Endothelial cell of umbilical vein (primary cell): ENCODE results near the gene SLC7A6OS. TPM values are rescaled to one million over a fixed set of nuclear protein-coding genes. Genes with fewer than 3 reads are reported as not detected.
A peak's percentile ranks its signal among the peaks of the same experiment; 100 is the strongest.

Experiments used
- BruUV-seq: library from RNA; stranded (reverse); fragments of 400-500 nt; replicated peaks from 2 replicates; lab custom pipeline; 2021; lab: Mats Ljungman, UMichigan
- CTCF ChIA-PET: fragments of 300-600, 350-600 bp; sonication (Branson Sonifier 250); formaldehyde crosslinking; loops from one replicate; lab custom pipeline; 2021; ENCODE audit warnings: antibody characterized with exemption, inconsistent platforms; lab: Charles Lee
- POLR2A ChIA-PET: fragments of 300-600, 350-600 bp; sonication (Branson Sonifier 250); formaldehyde crosslinking; loops from one replicate; lab custom pipeline; 2021; ENCODE audit warnings: antibody characterized with exemption, inconsistent platforms; lab: Charles Lee
- DNase-seq: peaks from one replicate; pipeline ENCODE4 v3.0.0-alpha.2; 2011; ENCODE audit warnings: low read depth, low spot score
- FAIRE-seq: peaks from 2 replicates; lab custom pipeline; 2011; peaks lifted over from hg19 to GRCh38; lab: Jason Lieb, UNC
- H2AFZ ChIP-seq: 2 replicates; pipeline ENCODE4 v1.6.0; 2012; ENCODE audit warnings: low read depth, low read length, control low read depth, inconsistent platforms
- H3K27ac ChIP-seq: 2 replicates; pipeline ENCODE4 v1.5.1; 2011; ENCODE audit warnings: low read depth, mild to moderate bottlenecking, control low read depth, low read length, moderate library complexity; ENCODE audit not compliant: insufficient read depth
- H3K27me3 ChIP-seq, 2 experiments: 2 replicates each; pipeline versions ENCODE4 v1.6.0 to v1.6.1; 2011; ENCODE audit warnings: low read length in 2 of 2, mixed read lengths in 1 of 2; ENCODE audit not compliant: control insufficient read depth in 2 of 2, insufficient read depth in 2 of 2
- H3K36me3 ChIP-seq, 2 experiments: 2 replicates in 1 of 2; 3 replicates in 1 of 2; pipeline ENCODE4 v1.5.1; 2011; ENCODE audit warnings: low read length in 2 of 2, mild to moderate bottlenecking in 1 of 2, moderate library complexity in 1 of 2; ENCODE audit not compliant: control insufficient read depth in 2 of 2, insufficient read depth in 2 of 2; ENCODE audit errors: extremely low read depth in 1 of 2
- H3K4me1 ChIP-seq: 3 replicates; pipeline ENCODE4 v1.5.1; 2011; ENCODE audit warnings: mild to moderate bottlenecking, low read length; ENCODE audit not compliant: control insufficient read depth, insufficient read depth; ENCODE audit errors: extremely low read depth
- H3K4me2 ChIP-seq: 2 replicates; pipeline ENCODE4 v1.6.1; 2011; ENCODE audit warnings: low read length, control low read depth, mixed read lengths; ENCODE audit not compliant: insufficient read depth
- H3K4me3 ChIP-seq, 3 experiments: fragments of 200-600 bp in 1 of 3; sonication (generic), shearing (Covaris generic) in 1 of 3; replicated peaks in 1 of 3; 2 replicates each; pipeline ENCODE4 v1.5.1; 2011 to 2016; ENCODE audit warnings: control low read depth in 3 of 3, low read length in 3 of 3, mild to moderate bottlenecking in 2 of 3, inconsistent platforms in 1 of 3, low read depth in 1 of 3, moderate library complexity in 1 of 3; ENCODE audit not compliant: insufficient read depth in 1 of 3
- H3K79me2 ChIP-seq: 2 replicates; pipeline ENCODE4 v1.6.0; 2012; ENCODE audit warnings: low read length, inconsistent platforms; ENCODE audit not compliant: control insufficient read depth, insufficient read depth
- H3K9ac ChIP-seq: replicated peaks from 2 replicates; pipeline ENCODE3; 2011; ENCODE audit warnings: low read length, control low read depth; ENCODE audit not compliant: insufficient read depth; ENCODE audit errors: extremely low read depth
- H3K9me1 ChIP-seq: replicated peaks from 3 replicates; pipeline ENCODE4 v1.6.0; 2011; ENCODE audit warnings: mild to moderate bottlenecking, low read length; ENCODE audit not compliant: control insufficient read depth, insufficient read depth; ENCODE audit errors: extremely low read depth
- H3K9me3 ChIP-seq: replicated peaks from 2 replicates; pipeline ENCODE4 v1.5.1; 2012; ENCODE audit warnings: low read length, inconsistent platforms; ENCODE audit not compliant: control insufficient read depth, insufficient read depth
- H4K20me1 ChIP-seq: replicated peaks from 2 replicates; pipeline ENCODE3; 2011; ENCODE audit warnings: mild to moderate bottlenecking, low read length; ENCODE audit not compliant: control insufficient read depth, insufficient read depth; ENCODE audit errors: extremely low read depth
- EZH2 ChIP-seq: IDR thresholded peaks from 2 replicates; pipeline ENCODE4 v1.6.1; 2012; ENCODE audit warnings: borderline replicate concordance, low read depth, mild to moderate bottlenecking, moderate library complexity, low read length, inconsistent platforms; ENCODE audit not compliant: severe bottlenecking
- FOS ChIP-seq: IDR thresholded peaks from 2 replicates; pipeline ENCODE4 v1.6.1; 2011; ENCODE audit warnings: mild to moderate bottlenecking, low read length, moderate library complexity, borderline replicate concordance; ENCODE audit not compliant: insufficient read depth
- GATA2 ChIP-seq: IDR thresholded peaks from 2 replicates; pipeline ENCODE4 v1.7.0; 2011; ENCODE audit warnings: low read depth, mild to moderate bottlenecking, moderate library complexity, mixed read lengths, low read length; ENCODE audit not compliant: insufficient read length, insufficient read depth
- JUN ChIP-seq: IDR thresholded peaks from 2 replicates; pipeline ENCODE4 v1.6.1; 2011; ENCODE audit warnings: borderline replicate concordance, low read depth; ENCODE audit not compliant: insufficient read length, insufficient read depth
- MYC ChIP-seq: IDR thresholded peaks from one replicate; pipeline ENCODE4 v1.6.1; 2011; ENCODE audit warnings: mild to moderate bottlenecking, low read depth, low read length
- POLR2A ChIP-seq: IDR thresholded peaks from 2 replicates; pipeline ENCODE4 v1.6.1; 2012; ENCODE audit warnings: low read depth, mild to moderate bottlenecking, control low read depth, low read length
- POLR2AphosphoS5 ChIP-seq: IDR thresholded peaks from 2 replicates; pipeline ENCODE4 v1.6.1; 2012; ENCODE audit warnings: low read depth, mild to moderate bottlenecking, control low read depth, low read length, moderate library complexity; ENCODE audit not compliant: insufficient read depth
- dilution Hi-C: fragments of 300-500 bp; cut with MboI; formaldehyde crosslinking; loops from one replicate; pipeline ENCODE4 v1.15.0; 2019; ENCODE audit warnings: low sequenced_read_pairs; ENCODE audit not compliant: extremely low pct_ligation_motif_present
- intact Hi-C: fragments of 100-400 bp; cut with micrococcal nuclease; formaldehyde crosslinking; loops from one replicate; pipeline ENCODE4 v1.10.0; 2022
- polyA plus RNA-seq, 4 experiments: library from polyadenylated mRNA; depleted of rRNA in 3 of 4; stranded (reverse) in 3 of 4; unstranded in 1 of 4; fragments of >200 nt; gene quantifications; 2 replicates each; pipeline versions ENCODE4 v1.2.1 to v1.2.3, GENCODE V29; 2011 to 2012; ENCODE audit warnings: missing spikeins in 1 of 4
- total RNA-seq: library from RNA; stranded (reverse); gene quantifications from 2 replicates; pipeline ENCODE4 v1.2.3, GENCODE V29; 2021
- TF ChIP-seq, protein P1 (sequence below): IDR thresholded peaks from 2 replicates; pipeline ENCODE4 v1.6.1; 2011; ENCODE audit not compliant: insufficient read depth, insufficient read length
- TF ChIP-seq, protein P2 (sequence below), 2 donors: IDR thresholded peaks; 1 replicate in 1 of 2; 2 replicates in 1 of 2; pipeline ENCODE4 v1.5.1; 2011; ENCODE audit warnings: low read length in 2 of 2, mild to moderate bottlenecking in 2 of 2, moderate library complexity in 2 of 2, control low read depth in 1 of 2, inconsistent platforms in 1 of 2, low read depth in 1 of 2; ENCODE audit not compliant: insufficient read depth in 1 of 2; ENCODE audit errors: extremely low read depth in 1 of 2

SLC7A6OS gene
- total and polyA plus RNA-seq, 2 donors (not counting 3 experiments of a cell fraction or from before 2014, with no cell fraction given): 8.3 to 22.9 TPM

DNA sequence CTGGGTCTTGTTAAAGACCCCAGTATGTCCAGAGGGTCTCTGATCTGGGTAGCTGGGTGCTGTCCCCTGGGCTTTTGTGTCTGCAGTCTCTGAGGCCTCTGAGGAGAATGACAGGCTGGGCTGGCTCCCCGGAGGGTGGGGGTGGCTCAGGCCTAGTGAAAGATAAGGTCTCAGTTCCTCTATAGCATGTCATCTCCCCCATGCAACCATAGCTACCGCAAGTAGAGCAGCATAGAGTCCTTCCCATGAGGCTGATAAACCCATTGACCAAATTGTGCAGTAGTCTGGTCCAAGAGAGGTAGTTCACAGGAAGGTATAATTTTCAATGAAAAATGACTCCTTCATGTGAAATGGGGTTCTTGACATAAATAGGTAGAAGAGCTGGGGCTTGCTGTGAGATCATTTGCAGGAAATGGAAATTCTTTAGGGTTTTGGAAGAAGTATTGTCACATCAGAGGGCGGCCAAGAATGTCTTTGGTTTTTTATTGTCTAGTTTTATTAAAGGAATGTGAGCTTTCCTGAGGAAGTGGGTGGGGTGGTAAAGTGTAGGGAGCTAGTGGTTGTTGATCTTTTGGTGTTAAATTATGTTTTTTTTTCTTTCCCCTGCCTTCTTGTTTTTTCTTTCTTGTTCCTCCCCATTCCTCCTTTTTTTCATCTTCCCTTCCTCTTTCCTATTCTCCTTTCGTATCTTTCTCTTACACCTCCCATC is 21.0 kb downstream of the SLC7A6OS start:
- H3K79me2 ChIP-seq: peaks cover 46% of the 10 kb centered on the region
- TF ChIP-seq, protein P1, sequence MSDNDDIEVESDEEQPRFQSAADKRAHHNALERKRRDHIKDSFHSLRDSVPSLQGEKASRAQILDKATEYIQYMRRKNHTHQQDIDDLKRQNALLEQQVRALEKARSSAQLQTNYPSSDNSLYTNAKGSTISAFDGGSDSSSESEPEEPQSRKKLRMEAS: no peak
- no peak for TF ChIP-seq MYC
- peak; percentile 78 for TF ChIP-seq POLR2A
- TF ChIP-seq EZH2: no peak
- peak; percentile 31 for TF ChIP-seq JUN
- TF ChIP-seq, protein P2, sequence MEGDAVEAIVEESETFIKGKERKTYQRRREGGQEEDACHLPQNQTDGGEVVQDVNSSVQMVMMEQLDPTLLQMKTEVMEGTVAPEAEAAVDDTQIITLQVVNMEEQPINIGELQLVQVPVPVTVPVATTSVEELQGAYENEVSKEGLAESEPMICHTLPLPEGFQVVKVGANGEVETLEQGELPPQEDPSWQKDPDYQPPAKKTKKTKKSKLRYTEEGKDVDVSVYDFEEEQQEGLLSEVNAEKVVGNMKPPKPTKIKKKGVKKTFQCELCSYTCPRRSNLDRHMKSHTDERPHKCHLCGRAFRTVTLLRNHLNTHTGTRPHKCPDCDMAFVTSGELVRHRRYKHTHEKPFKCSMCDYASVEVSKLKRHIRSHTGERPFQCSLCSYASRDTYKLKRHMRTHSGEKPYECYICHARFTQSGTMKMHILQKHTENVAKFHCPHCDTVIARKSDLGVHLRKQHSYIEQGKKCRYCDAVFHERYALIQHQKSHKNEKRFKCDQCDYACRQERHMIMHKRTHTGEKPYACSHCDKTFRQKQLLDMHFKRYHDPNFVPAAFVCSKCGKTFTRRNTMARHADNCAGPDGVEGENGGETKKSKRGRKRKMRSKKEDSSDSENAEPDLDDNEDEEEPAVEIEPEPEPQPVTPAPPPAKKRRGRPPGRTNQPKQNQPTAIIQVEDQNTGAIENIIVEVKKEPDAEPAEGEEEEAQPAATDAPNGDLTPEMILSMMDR (IDR thresholded peaks at IDR 0.05; ENCODE audit: extremely low read depth in 1 of 2, insufficient read depth in 1 of 2, low read depth in 1 of 2, low read length in 2 of 2): no peak
- no peak for TF ChIP-seq FOS
- peak; percentile 42 for TF ChIP-seq POLR2AphosphoS5
- no peak for TF ChIP-seq GATA2
- H3K27ac ChIP-seq: peak overlapping the region; percentile 88
- no peaks in the 10 kb centered on the region for H3K9me3 ChIP-seq
- BruUV-seq: TSS peak; percentile 71
- H4K20me1 ChIP-seq: no peaks in the 10 kb centered on the region
- peaks cover 65% of the 10 kb centered on the region for H3K4me1 ChIP-seq
- ChIA-PET POLR2A (interaction anchor here (0.5 to 2.9 kb wide), 7 partner anchors 9 to 1984 kb away, joined by 3 to 9 read pairs (median 3); partner anchors contain the start of genes PRMT7, SLC7A6 and SLC7A6OS), CTCF (interaction anchor here (0.7 to 3.3 kb wide), 13 partner anchors 9 to 39 kb away, joined by 3 to 81 read pairs (median 4); partner anchors contain the start of genes PRMT7, SLC7A6 and SLC7A6OS)
- H3K9me1 ChIP-seq: no peaks in the 10 kb centered on the region
- intact Hi-C loops (loop anchor here (1.0 to 2.0 kb wide), 2 partner anchors 21 to 39 kb away; partner anchors contain the start of gene SLC7A6OS), dilution Hi-C loops (no loop called here)
- peak overlapping the region; percentile 63 for H3K4me2 ChIP-seq
- peak; percentile 76 for FAIRE-seq
- no peak overlapping the region for H2AFZ ChIP-seq
- H3K27me3 ChIP-seq: no peaks in the 10 kb centered on the region
- DNase-seq: peak; percentile 76
- peak overlapping the region; percentile 54 for H3K9ac ChIP-seq
- no peak overlapping the region for H3K4me3 ChIP-seq
- peaks cover 9 to 14% of the 10 kb centered on the region in 2 experiments for H3K36me3 ChIP-seq
